ENCODE measurements around the gene NFAT5. TPM values are rescaled to one million over a fixed set of nuclear protein-coding genes. Genes with fewer than 3 reads are reported as not detected.
"Not testable (repeated sequence)": the region's sequence is repeated elsewhere in the genome, so short reads cannot be mapped to it uniquely, and the experiment has no call there.

Gene NFAT5, protein sequence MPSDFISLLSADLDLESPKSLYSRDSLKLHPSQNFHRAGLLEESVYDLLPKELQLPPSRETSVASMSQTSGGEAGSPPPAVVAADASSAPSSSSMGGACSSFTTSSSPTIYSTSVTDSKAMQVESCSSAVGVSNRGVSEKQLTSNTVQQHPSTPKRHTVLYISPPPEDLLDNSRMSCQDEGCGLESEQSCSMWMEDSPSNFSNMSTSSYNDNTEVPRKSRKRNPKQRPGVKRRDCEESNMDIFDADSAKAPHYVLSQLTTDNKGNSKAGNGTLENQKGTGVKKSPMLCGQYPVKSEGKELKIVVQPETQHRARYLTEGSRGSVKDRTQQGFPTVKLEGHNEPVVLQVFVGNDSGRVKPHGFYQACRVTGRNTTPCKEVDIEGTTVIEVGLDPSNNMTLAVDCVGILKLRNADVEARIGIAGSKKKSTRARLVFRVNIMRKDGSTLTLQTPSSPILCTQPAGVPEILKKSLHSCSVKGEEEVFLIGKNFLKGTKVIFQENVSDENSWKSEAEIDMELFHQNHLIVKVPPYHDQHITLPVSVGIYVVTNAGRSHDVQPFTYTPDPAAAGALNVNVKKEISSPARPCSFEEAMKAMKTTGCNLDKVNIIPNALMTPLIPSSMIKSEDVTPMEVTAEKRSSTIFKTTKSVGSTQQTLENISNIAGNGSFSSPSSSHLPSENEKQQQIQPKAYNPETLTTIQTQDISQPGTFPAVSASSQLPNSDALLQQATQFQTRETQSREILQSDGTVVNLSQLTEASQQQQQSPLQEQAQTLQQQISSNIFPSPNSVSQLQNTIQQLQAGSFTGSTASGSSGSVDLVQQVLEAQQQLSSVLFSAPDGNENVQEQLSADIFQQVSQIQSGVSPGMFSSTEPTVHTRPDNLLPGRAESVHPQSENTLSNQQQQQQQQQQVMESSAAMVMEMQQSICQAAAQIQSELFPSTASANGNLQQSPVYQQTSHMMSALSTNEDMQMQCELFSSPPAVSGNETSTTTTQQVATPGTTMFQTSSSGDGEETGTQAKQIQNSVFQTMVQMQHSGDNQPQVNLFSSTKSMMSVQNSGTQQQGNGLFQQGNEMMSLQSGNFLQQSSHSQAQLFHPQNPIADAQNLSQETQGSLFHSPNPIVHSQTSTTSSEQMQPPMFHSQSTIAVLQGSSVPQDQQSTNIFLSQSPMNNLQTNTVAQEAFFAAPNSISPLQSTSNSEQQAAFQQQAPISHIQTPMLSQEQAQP (N-terminal part only)
- 2.2 and 2.5 TPM in 2 replicates for polyA plus RNA-seq (2014; cell fraction: cytosol; rRNA removed)
- polyA plus RNA-seq (2014; cell fraction: nucleus; rRNA removed) = 5.4 and 7.2 TPM in 2 replicates

DNA sequence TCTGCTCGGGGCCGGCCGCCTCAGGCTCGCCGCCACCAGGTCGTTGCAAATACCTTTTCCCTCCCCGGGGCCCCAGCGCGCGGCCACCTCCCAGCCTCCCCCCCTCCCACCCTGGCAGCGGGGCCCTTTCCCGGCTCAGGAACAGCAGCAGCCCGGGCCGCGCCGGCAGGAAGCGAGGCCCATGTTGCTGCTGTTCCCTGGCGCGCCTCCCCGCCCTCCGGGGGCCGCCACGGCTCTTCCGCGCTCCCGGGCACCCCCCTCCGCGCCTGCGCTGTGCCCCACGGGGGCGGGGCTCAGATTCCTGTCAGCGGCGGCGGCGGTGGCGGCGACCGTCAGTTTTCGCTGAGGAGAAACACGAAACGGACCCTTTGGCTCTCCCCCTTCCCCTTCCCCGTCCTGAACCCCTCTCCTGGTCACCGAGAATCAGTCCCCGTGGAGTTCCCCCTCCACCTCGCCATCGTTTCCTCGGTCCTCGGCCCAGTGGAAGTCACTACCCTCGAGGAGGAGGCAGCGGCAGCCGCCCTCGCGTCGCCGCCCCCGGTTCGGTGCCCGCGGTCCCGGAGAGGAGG, at the start of gene NFAT5:
Gene NFAT5, plus strand, starts transcription at position 296 of the 569 bp plus-strand sequence. CDS start 336 bp downstream, outside the sequence.
- DNase-seq (ENCODE audit: low spot score) = peak; percentile 92

DNA sequence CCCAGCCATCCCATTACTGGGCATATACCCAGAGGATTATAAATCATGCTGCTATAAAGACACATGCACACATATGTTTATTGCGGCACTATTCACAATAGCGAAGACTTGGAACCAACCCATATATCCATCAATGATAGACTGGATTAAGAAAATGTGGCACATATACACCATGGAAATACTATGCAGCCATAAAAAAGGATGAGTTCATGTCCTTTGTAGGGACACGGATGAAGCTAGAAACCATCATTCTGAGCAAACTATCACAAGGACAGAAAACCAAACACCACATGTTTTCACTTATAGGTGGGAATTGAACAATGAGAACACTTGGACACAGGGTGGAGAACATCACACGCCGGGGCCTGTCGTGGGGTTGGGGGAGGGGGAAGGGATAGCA, 47.9 kb upstream of the NFAT5 start:
- not testable (repeated sequence) for DNase-seq (ENCODE audit: low spot score)

DNA sequence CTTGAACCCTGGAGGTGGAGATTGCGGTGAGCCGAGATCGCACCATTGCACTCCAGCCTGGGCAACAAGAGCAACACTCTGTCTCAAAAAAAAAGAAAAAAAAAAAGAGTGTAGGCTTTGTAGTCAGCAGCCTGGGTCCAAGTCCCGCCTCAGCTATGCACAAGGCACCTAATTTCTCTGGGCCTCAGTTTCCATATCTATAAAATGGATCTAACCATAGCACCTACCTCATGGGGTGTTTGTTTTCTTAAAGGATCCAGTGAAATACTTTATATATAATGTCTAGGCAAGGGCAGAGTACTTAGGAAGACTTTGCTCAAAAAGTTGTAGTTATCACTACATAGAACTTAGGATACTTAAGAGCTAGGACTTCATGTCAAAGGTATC, 45.4 kb upstream of the NFAT5 start:
- DNase-seq (ENCODE audit: low spot score) = no peak

DNA sequence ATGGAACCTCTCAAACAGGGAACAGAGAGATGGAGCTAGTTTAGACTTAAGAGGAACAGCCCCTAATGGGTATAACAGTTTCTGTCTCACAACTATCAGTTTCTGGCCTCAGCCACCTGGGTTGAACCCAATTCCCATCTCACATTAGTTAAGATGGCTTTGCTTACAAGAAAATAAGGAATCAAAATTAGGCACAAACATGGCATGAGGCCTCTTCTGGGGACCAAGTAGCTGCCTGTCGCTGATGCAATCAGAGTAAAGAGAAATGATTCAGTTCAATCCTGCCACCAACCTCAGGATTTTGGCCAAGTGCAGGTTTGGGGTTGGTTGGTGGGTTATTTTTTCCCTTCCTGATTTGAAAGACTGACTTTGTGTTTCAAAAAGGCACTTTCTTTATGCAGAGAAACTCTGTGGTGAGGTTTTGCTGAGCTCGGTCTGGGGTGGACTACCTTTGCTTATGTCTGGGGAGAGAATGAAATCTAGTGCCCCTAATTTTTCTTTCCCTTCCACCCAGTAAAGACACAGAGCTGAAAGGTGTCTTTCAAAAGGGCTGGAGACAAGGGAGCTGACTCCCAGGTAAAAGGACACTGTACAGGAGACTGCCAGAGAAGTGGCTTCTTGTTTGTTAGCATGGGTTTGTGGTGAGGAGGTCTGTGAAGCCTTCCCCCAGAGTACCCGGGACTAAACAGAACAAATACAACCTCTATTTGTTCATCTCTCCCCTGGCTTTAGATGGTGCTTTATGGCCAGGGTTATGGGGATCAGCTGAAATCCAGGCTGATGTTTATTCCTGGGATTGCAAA, 44.8 kb upstream of the NFAT5 start:
- DNase-seq (ENCODE audit: low spot score) = no peak

DNA sequence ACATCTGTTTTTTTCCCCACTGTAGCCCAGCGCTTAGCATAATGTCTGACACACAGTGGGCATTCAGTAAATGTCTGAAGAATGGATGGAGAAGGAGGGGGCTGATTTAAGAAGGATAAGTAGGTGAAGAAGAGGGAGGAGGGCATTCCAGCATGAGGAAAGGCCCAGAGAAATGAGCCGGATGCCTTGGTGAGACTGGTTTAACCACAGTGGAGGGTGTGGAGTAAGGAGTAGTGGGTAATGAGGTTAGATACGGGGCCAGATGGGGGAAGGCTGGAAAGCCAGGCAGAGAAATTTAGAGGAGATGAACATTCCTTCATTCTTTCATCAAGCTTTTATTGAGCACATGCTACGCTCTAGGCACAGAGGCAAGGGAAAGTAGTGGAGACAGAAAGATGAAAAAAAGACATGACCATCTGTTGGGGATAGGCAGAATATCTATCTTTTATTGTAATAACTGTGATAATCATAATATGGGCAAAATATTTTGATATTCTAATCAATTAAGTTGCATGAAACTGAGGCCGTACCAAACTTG, 43.7 kb upstream of the NFAT5 start:
- no peak for DNase-seq (ENCODE audit: low spot score)

DNA sequence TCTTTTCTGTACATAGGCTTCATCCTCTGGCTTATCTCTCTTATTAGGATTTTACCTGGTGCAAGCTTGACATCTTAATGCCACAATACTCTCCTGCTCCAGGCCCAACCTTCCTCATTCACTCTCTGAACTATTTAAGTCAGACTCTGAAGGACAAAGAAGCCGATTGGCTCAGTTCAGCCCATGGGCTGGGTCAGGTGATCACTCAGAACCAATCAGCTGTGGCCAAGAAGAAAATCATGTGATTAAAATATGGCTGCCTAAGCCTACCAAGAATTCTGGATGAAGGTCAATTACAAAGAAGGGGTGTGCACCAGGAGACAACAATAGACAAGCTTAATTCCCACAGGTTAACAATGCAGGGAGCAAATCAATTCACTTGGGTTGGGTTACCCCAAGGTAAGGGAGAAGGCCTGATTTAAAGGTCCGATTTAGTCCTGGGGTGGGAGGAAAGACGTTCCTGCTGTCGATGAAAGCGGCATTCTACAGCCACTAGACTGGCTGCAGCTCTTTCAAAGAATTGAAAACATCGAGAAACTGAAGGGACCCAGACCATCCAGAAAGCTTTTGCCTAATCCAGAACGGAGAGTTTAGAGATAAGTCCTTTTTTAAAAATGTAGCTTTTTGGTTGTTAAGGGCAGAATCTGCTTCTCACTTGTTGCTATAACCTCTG, 42.9 kb upstream of the NFAT5 start:
- peak; percentile 77 for DNase-seq (ENCODE audit: low spot score)

DNA sequence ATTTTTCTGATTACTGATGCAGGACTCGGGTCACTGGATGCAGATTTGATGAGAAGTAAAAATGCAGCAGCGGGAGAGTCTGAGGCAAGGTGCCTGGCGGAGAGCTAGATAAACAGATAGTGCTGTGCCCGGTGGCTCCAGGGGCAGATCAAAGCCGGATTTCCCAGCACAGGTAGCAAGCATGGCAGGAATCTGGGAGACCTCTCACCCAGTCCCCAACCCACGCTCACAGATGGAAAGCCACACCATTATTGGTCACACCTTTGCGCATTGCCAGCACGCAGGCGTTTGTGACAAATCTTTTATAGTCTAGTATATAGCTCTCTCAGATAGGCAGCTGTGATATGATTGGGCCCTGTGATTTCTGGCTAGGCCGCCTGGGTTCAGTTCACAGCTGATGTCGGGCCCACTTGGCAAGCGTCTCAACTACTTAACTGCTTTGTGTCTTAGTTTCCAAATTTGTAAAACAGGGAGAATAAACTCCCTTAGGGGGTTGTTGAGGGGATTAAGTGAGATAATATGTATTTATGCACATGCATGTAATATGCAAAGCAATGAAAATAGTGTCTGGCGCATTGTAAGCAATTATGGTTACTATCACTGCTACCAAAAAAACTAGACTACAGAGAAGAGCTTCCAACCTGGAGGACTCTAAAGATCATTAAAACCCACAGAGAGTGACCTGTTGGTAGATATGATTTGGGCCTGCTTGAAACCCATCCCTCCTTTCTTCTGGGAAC, 42.0 kb upstream of the NFAT5 start:
- no peak for DNase-seq (ENCODE audit: low spot score)

DNA sequence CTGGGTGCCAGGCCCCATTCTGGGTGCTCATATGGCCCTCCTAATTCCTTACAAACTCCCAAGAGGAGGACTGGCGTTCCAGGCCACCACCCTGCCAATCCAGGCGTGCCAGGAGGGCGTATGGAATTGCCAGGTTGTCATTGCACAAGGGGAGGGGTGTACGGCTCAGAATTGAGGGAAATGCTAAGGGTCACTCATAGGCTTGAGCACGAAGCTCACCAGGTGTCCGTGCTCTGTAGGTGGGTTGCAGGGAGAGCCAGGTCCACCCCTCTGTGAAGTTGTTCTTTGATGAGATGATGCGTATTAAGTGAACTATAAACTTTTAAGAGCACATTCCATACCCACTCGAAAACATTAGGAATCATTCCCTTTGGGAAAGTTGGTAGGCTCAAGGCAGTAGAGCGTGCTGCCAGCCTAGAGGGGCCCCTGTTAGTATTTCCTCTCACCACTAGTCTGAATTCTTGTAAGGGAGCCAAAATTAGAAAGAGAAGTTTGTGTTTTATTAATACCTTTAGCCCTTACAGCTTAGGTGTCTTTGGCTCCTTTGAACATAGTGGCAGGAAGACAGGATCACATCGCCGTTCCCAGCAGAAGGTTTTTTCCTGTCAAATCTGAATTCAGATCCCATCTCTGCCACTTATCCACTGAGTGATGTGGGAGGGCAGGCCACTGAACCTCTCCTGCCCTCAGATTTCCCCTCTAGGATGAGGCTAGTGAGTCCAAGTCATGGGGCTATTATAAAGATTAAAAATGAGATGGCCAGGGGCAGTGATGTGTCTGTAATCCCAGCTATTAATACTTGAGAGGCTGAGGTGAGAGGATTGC, 38.7 kb upstream of the NFAT5 start:
- no peak for DNase-seq (ENCODE audit: low spot score)

DNA sequence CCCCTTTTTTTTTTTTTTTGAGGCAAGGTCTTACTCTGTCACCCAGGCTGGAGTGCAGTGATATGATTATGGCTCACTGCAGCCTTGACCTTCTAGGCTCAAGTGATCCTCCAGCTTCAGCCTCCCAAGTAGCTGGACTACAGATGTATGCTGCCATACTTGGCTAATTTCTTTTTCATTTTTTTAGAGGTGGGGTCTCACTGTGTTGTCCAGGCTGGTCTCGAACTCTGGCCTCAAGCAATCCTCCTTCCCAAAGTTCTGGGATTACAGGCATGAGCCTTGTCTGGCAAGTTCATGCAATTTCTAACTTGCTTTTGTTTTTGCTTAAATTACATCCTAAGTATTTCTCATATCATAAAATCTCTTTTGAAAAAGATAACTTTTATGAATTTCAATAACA, 33.8 kb upstream of the NFAT5 start:
- no peak for DNase-seq (ENCODE audit: low spot score)

DNA sequence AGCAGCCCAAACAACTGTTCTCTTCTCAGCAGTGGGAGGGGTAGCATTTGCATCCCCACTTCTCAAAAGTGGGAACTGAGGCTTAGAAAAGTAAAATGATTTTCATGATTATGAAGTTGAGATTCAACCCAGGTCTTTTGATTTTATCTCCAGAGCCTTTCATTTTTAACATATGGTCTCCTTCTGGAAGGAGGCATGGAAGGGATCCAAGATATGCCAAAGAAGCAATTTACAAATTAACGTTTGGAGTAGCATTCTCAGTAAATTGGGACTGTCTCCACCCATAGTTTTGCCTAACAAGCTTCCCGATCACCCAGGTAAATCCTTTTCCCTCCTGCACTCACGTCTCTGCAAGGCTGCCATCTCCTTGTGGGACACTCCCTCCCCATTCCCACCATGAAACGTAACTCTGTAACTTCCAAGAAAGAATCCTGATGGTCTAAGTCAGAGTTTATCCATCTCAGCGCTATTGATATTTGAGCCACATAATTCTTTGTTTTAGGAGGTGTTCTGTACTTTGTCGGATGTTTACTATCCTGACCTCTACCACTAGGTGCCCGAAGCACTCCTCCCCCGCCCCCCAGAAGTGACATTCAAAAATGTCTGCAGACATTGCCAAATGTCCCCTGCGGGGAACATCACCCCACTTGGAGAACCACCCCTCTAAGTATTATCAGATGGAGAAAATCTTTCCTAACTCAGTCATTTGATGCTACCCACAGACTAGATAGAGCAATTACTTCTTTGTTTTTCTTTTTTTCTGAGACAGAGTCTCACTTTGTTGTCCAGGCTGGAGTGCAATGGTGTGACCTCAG, 32.9 kb upstream of the NFAT5 start:
- DNase-seq (ENCODE audit: low spot score) = no peak

DNA sequence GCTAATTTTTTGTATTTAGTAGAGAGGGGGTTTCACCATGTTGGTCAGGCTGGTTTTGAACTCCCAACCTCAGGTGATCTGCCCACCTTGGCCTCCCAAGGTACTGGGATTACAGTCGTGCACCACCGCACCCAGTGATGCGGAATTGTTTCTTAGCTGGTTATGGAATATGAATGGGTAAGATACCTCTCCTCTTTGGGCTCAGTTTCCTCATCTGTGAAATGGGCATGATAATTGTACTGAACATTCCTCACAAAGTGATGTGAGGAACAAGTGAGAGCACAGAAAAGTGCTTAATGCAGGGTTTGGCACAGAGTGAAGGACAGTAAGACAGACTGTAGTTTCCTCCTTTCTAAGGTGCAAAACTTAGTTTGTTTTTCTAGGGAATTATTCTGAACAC, 31.0 kb upstream of the NFAT5 start:
- no peak for DNase-seq (ENCODE audit: low spot score)

DNA sequence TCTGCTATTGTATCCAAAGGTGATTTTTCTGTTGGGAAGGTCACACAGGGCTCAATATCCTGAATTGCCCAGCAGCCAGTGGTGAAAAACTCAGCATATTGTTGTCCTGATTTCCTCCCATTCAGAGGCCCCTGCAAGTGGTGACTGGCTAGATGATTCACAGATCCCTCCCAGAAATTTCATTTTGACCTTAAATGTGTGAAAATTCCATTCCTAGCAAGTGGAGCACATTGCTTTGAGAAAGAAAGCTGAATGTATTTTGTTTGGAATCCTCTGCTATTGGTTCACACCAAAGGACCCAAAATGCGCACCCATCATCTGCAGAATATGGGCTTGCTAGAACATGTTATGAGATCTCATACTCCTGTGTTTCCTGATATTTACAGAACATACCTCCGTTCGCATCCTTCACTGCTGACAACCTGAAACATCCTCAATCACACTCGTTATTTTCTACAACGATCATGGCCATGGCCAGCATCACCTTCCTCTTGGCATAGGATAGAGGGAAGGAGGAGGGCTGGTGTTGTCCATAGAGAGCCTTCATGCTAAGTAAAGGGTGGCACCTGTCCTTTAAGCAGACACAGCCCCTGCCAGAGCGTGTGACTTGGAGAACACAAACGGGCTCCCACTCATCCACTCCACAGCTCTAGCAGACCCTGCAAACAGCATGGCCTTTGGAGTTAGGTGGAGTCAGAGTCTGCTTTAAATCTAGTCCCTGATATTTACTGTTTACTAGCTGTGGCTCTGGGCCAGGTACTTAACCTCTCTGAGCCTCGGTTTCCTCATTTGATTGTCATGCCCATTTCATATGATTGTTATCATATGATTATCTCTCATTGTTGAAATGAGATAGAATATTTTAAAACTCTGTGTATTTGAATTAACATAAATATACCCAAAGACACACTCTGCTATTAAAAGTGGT, 30.4 kb upstream of the NFAT5 start:
- DNase-seq (ENCODE audit: low spot score) = no peak

DNA sequence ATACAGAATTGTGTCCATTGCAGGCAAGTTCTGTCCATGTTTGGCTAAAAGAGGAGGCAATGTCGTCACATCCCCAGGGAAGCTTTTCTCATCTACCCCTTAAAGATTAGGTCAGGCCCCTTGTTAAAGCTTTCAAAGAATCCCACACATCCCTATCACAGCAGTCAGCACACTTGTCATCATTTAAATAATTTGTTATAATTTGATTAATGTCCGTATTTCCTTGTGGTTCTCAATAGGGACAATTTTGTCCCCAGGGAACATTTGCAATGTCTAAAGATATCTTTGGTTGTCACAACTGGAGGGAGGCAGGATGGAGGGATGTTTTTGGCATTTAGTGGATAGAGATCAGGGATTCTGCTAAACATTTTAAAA, 28.1 kb upstream of the NFAT5 start:
- DNase-seq (ENCODE audit: low spot score) = no peak

DNA sequence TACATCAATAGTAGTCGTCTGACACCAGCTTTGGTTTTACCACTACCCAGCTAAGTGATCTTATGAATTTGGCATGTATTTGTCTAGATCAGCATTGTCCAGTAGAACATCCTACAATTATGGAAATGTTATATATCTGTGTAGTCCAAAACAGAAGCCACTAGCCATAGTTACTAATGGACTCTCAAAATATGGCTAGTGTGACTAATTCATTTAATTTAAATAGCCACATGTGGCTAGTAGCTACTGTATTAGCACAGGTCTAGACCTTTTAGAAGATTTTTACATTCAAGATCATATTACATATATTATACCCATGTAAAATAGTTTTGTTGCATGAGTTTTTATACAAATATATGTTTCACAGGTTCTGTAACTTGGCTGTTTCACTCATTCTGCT, 27.0 kb upstream of the NFAT5 start:
- DNase-seq (ENCODE audit: low spot score) = no peak

DNA sequence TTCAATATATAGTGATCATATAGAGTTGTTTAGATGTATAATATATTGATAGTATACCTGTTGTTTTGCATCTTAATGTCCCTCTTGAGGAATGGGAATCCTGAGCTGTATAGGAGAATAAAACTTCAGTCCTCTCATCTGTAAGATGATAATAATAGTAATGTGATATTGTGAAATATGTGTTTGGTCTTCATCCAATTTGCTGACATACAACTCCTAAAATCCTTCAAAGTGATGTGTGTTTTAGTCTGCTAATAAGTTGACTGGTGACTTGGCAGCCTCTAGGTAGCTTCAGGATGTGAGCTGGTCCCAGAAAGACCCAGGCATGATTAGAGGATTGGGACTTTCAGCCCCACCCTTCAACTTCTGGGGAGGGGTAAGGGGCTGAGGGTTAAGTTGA, 22.8 kb upstream of the NFAT5 start:
- no peak for DNase-seq (ENCODE audit: low spot score)

DNA sequence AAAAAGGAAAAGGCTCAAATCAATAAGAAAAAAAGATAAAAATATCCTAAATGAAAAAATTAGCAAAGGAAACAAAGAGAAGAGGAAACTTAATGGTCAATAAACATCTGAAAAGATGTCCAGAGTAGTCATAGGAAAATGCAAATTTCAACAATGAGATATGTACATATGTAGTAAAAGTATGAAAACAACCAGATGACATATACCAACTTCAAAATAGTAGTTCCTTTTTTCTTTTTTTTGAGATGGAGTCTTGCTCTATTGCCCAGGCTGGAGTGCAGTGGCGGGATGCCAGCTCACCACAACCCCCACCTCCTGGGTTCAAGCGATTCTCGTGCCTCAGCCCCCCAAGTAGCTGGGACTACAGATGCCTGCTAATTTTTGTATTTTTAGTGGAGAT, 21.7 kb upstream of the NFAT5 start:
- DNase-seq (ENCODE audit: low spot score) = no peak

All from SK-N-DZ (cell line).